Measurements from ENCODE around the gene RBMS3.
"Not testable (repeated sequence)": the region's sequence is repeated elsewhere in the genome, so short reads cannot be mapped to it uniquely, and the experiment has no call there.

- TF ChIP-seq CTCF, POLR2A (IDR thresholded peaks at IDR 0.05): not testable (repeated sequence)
Observed at GRCh38 chr3:29524433-29524832, 243.6 kb downstream of the RBMS3 start.

Measured in thyroid gland (tissue), 4 donors.